Central memory CD8-positive, alpha-beta T cell (primary cell): Measurements from ENCODE around the gene SEC14L2.

Experiments used
- ATAC-seq: fragments of 150-1000 bp; cut with Tn5 transposase; replicated peaks from 2 replicates; pipeline ENCODE4 v1.10.0; 2022; ENCODE audit warnings: mild to moderate bottlenecking, moderate FRiP score, moderate number of reproducible peaks; ENCODE audit not compliant: poor library complexity, severe bottlenecking; ENCODE audit errors: extremely low read depth
- DNase-seq, 2 donors: peaks; one replicate each; pipeline ENCODE4 v3.0.0; 2021; ENCODE audit warnings: low spot score in 2 of 2
- H3K27ac Mint-ChIP-seq: one replicate; pipeline ENCODE4 v1.8.0; 2022; ENCODE audit warnings: low read depth, mild to moderate bottlenecking, moderate library complexity, mixed read lengths
- H3K27me3 Mint-ChIP-seq: one replicate; pipeline ENCODE4 v1.8.0; 2022; ENCODE audit warnings: mixed read lengths
- H3K36me3 Mint-ChIP-seq: one replicate; pipeline ENCODE4 v1.8.0; 2022; ENCODE audit warnings: mild to moderate bottlenecking, moderate library complexity, mixed read lengths; ENCODE audit not compliant: insufficient read depth
- H3K4me1 Mint-ChIP-seq: one replicate; pipeline ENCODE4 v1.8.0; 2022; ENCODE audit warnings: mixed read lengths
- H3K4me3 Mint-ChIP-seq: one replicate; pipeline ENCODE4 v1.8.0; 2022; ENCODE audit warnings: mild to moderate bottlenecking, moderate library complexity, mixed read lengths
- H3K9me3 Mint-ChIP-seq: one replicate; pipeline ENCODE4 v1.8.0; 2022; ENCODE audit warnings: mixed read lengths

Gene SEC14L2

DNA sequence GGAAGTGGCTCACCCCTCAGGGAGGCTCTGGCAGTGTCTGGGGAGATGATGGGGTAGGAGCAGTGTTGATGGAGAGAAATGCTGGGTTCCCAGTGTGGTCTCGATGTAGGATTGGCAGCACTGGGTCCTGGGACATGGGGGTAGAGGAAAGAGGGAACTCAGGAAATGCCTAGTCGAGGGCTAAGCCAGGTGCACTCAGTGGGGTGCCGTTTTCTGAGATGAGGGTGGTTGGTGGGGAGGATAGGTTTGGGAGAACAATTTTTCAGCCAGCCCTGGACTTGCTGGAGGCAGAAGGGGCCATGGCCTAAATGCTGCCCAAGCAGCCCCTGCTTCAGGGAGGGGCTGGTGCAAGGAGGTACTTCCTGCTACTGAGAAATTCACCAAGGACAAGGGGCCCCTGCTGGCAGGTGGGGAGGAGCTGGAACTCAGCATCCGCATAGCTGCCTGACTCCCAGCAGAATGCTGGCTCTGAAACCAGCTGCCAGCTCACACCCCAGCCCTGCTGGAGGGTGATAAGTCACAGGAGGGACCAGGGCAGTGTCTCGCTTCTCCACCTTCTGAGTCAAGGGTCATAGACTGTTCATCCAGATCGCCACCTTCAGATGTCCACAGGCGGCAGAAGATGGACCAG lies 34.1 kb upstream of the SEC14L2 start:
- no peak overlapping the region for H3K27ac Mint-ChIP-seq
- H3K4me3 Mint-ChIP-seq, result no peak overlapping the region
- peaks cover 3% of the 10 kb centered on the region for H3K36me3 Mint-ChIP-seq
- H3K27me3 Mint-ChIP-seq, result no peaks in the 10 kb centered on the region
- H3K9me3 Mint-ChIP-seq, result no peaks in the 10 kb centered on the region
- peaks cover 14% of the 10 kb centered on the region for H3K4me1 Mint-ChIP-seq
- DNase-seq (no peak), ATAC-seq (no peak)

DNA sequence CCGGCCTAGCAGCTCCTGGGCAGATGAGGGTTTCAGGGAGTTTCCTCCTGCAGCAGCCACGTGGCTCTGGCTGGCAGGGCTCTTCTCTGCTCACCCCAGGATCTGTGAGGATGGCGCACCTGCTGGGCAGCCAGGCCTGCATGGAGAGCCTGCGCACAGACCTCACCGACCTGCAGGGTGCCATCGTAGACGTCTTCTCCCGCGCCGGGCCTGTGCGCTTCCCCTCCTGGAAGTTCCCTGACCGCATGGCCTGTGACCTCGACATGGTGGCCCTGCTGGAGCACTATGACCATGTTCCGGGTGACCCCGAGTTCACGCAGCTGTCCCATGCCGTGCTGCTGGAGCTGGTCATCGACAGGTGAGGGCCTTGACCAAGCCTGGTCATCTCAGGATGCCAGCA lies 30.9 kb upstream of the SEC14L2 start:
- H3K36me3 Mint-ChIP-seq, result peaks cover 10% of the 10 kb centered on the region
- no peaks in the 10 kb centered on the region for H3K27me3 Mint-ChIP-seq
- no peaks in the 10 kb centered on the region for H3K9me3 Mint-ChIP-seq
- no peak overlapping the region for H3K4me3 Mint-ChIP-seq
- no peak for DNase-seq
- peaks cover 10% of the 10 kb centered on the region for H3K4me1 Mint-ChIP-seq
- ATAC-seq, result no peak
- no peak overlapping the region for H3K27ac Mint-ChIP-seq

DNA sequence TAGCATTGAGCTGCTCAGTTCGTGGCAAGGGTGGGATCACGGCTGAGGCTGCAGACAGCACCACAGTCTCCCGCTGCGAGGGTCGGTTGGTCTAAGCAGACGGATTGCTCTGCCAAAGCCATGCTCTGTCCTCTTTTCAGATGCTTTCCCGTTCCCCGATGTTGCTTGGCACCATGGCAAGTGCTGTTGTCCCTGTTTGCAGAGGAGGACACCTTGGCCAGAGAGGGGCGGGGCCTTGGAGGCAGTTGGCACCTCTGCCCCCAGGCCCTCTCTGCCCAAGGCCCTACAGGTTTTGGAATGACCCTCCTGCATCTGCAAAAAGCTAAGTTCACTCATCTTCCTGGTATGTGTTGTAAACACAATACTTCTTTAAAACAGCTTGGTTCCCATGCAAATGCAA lies 28.4 kb upstream of the SEC14L2 start:
- DNase-seq, result no peak
- Mint-ChIP-seq H3K36me3 (peaks cover 10% of the 10 kb centered on the region), H3K27ac (no peak overlapping the region), H3K27me3 (no peaks in the 10 kb centered on the region), H3K9me3 (no peaks in the 10 kb centered on the region), H3K4me3 (no peak overlapping the region), H3K4me1 (no peaks in the 10 kb centered on the region)
- ATAC-seq, result no peak

DNA sequence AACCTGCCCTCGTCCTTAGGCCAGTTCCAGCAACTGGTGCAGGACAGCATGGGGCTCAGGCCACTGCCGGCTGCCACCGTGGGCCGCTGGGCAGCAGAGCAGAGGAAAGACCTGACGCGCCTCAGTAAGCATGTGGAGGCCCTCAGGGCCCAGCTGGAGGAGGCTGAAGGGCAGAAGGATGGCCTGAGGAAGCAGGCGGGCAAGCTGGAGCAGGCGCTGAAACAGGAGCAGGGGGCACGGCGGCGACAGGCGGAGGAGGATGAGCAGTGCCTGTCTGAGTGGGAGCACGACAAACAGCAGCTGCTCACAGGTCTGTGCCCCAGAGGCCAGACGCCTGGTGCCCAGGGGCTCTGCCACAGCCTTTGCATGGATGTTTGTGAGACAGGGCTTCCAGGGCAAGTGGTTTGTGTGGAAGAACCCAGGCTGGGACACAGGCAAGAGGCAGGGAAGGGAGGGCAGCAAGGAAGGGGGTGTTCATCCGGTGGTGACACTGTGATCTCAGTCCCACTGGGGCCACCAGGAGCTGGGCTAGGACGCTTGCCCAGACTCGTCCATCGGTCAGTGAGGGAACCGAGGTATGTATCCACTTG lies 26.1 kb upstream of the SEC14L2 start:
- Mint-ChIP-seq H3K4me1 (no peaks in the 10 kb centered on the region), H3K36me3 (peaks cover 10% of the 10 kb centered on the region), H3K27ac (no peak overlapping the region), H3K4me3 (no peak overlapping the region), H3K27me3 (no peaks in the 10 kb centered on the region), H3K9me3 (no peaks in the 10 kb centered on the region)
- ATAC-seq (no peak), DNase-seq (no peak)

DNA sequence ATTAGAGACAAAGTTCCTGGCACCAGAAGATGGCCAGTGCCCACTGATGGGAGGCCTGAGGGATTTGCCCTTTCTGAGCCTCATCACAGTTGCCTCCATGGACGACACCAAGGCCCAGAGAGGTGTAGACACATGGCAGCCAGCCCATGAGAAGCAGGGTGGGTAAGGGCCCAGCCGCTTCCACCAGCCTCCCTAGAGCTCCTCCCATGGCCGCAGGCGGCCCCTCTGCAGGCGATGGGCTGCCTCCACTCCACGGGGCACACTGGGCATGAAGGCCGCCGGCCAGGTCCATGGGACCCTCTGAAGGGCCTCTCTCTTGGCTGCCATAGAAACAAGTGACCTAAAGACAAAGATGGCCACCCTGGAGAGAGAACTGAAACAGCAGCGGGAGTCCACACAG lies 25.5 kb upstream of the SEC14L2 start:
- Mint-ChIP-seq H3K4me1 (no peaks in the 10 kb centered on the region), H3K9me3 (no peaks in the 10 kb centered on the region), H3K27ac (no peak overlapping the region)

DNA sequence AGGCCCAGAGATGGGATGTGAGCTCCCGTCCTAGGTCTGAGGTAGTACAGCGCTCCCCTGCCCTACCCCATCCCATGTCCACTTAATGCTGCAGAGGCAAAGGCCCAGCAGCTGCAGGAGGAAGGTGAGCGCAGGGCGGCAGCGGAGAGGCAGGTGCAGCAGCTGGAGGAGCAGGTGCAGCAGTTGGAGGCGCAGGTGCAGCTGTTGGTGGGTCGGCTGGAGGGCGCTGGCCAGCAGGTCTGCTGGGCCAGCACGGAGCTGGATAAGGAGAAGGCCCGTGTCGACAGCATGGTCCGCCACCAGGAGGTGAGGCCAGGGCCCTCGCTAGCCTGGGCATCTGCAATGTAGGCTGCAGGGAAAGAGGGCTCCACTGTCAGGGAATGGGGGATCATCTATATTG lies 24.8 kb upstream of the SEC14L2 start:
- Mint-ChIP-seq H3K36me3 (peaks cover 10% of the 10 kb centered on the region), H3K27ac (no peak overlapping the region)

More for the DNA sequence above, 25.5 kb upstream of the SEC14L2 start:
- Mint-ChIP-seq H3K36me3 (peaks cover 10% of the 10 kb centered on the region), H3K4me3 (no peak overlapping the region), H3K27me3 (no peaks in the 10 kb centered on the region)
- DNase-seq, result no peak
- no peak for ATAC-seq

DNA sequence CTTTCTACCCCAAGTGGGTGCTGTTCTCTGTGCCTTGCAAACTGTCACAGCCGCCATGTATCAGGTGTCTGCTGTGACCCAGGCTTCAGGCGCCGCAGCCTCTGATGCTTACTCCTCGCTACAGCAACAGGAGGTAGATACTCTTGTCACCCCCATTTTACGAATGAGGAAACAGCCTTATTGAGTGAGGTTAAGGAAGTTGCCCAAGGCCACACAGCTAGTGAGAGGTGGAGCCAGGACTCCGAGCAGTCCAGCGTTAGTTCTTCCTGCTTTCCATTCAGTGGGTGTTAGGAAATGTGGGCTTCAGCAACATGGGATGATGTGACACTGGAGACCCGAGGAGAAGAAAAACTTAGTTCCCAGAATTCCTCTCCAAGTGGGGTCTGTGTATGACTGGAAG lies 23.9 kb upstream of the SEC14L2 start:
- no peak for DNase-seq
- H3K4me3 Mint-ChIP-seq, result no peak overlapping the region
- ATAC-seq, result no peak

More for the DNA sequence above, 24.8 kb upstream of the SEC14L2 start:
- ATAC-seq (no peak), DNase-seq (no peak)
- no peaks in the 10 kb centered on the region for H3K27me3 Mint-ChIP-seq
- no peaks in the 10 kb centered on the region for H3K9me3 Mint-ChIP-seq
- no peak overlapping the region for H3K4me3 Mint-ChIP-seq
- no peaks in the 10 kb centered on the region for H3K4me1 Mint-ChIP-seq

DNA sequence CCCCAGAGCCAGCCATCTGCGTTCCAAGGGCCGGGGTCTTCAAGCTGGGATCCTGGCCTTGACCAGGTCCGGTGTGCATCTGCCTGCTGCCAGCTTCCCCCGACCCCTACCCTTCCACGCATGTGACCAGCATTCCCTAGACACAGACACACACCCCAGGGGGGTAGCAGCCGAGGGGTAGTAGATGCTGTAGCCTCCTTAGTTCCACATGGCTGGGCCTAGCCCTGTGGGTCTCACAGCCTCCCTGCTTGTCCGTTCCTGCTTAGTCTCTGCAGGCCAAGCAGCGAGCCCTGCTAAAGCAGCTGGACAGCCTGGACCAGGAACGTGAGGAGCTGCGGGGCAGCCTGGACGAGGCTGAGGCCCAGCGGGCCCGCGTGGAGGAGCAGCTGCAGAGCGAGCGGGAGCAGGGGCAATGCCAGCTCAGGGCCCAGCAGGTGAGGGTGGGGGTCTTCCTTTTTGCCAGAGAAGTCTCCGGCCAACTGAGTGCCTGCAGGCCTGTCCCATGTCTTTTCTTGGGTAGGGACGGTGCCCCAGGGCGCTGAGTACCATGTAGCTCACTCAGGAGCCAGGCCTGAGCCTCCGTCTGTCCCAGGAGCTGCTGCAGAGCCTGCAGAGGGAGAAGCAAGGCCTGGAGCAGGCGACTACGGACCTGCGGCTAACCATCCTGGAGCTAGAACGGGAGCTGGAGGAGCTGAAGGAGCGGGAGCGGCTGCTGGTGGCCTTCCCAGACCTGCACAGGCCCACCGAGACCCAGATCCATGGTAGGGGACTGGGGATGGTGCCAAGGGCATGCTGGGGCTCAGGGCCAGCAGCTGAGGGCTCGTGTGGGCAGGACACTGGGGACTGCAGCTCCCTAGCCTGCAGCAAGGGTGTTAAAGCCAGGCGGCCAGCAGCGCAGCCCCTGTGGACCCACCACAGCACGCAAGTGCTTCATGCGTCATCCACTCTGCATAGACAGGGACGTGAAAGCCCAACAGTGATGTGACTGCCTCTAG lies 23.2 kb upstream of the SEC14L2 start:
- H3K27ac Mint-ChIP-seq, result no peak overlapping the region
- DNase-seq (no peak), ATAC-seq (no peak)
- no peak overlapping the region for H3K4me3 Mint-ChIP-seq
- H3K36me3 Mint-ChIP-seq, result peaks cover 7% of the 10 kb centered on the region
- no peaks in the 10 kb centered on the region for H3K27me3 Mint-ChIP-seq
- no peaks in the 10 kb centered on the region for H3K9me3 Mint-ChIP-seq
- no peaks in the 10 kb centered on the region for H3K4me1 Mint-ChIP-seq

More for the DNA sequence above, 23.9 kb upstream of the SEC14L2 start:
- Mint-ChIP-seq H3K27me3 (no peaks in the 10 kb centered on the region), H3K9me3 (no peaks in the 10 kb centered on the region), H3K4me1 (no peaks in the 10 kb centered on the region), H3K36me3 (peaks cover 11% of the 10 kb centered on the region), H3K27ac (no peak overlapping the region)

DNA sequence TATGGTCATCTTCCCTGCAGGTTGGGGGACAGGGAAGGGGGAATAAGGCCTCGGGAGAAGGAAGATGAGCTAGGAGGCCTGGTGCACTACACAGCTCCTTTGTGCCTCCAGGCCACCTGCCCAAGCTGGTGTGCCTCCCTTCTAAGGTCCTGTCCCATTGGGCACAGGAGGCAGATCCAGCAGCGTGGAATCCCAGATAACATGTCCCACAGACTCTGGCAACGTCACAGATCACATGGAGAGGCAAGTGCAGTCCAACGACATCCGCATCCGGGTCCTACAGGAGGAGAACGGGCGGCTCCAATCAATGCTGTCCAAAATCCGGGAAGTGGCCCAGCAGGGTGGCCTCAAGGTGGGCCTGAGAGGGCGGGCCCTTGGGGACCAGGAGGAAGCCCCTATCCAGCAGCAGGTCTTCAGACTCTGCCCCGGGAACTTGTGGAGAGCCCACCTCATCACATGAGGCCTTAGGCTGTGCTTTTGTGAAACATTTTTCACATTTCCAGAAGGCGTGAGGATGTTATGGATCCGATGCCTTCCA lies 21.4 kb upstream of the SEC14L2 start:
- no peak for DNase-seq
- H3K27me3 Mint-ChIP-seq, result no peaks in the 10 kb centered on the region
- H3K4me1 Mint-ChIP-seq, result no peaks in the 10 kb centered on the region
- H3K36me3 Mint-ChIP-seq, result peaks cover 7% of the 10 kb centered on the region
- no peak overlapping the region for H3K4me3 Mint-ChIP-seq
- H3K9me3 Mint-ChIP-seq, result no peaks in the 10 kb centered on the region
- H3K27ac Mint-ChIP-seq, result no peak overlapping the region
- no peak for ATAC-seq

DNA sequence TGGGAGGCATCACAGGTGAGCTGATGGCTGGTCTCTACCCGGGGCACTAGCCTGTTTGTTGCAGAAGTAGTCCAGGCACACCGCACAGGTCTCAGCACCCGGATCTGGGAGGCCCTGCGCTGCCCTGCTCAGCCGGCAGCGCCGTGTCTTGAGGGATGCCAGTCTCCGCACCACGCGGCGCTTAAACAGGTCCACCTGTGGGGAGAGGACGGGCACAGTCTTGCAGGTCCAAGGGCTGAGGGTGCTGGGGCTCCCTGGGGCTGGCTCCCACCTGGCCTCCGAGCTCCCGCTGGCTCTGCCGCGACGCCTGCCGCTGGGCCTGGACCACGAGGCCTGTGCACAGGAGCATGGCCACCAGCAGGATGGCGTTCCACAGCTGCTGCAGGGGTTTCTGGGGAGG lies 16.8 kb upstream of the SEC14L2 start:
- Mint-ChIP-seq H3K4me3 (no peak overlapping the region), H3K9me3 (no peaks in the 10 kb centered on the region), H3K27me3 (no peaks in the 10 kb centered on the region), H3K27ac (no peak overlapping the region), H3K4me1 (no peaks in the 10 kb centered on the region), H3K36me3 (peaks cover 2% of the 10 kb centered on the region)
- no peak for ATAC-seq
- no peak for DNase-seq

DNA sequence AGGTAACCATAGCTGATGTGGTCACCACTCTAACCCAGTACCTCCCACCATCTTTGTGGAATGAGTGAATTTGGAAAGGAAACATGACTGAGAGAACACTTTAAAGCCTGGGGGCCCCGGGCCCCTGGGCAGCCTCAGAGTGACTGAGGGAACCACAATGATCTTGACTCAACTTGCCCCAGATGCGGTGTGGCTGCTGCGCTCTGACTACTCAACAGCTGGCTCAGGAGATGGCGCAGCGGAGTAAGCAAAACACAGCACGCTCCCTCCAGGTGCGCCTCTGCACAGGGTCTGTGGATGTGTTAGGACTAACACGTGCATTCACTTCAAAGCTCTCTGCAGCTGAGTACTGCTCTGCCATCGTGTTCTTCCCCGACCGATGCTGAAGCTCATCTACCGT lies 15.6 kb upstream of the SEC14L2 start:
- DNase-seq (no peak), ATAC-seq (no peak)
- Mint-ChIP-seq H3K27ac (no peak overlapping the region), H3K4me1 (peaks cover 3% of the 10 kb centered on the region), H3K36me3 (peaks cover 2% of the 10 kb centered on the region), H3K27me3 (no peaks in the 10 kb centered on the region), H3K4me3 (no peak overlapping the region), H3K9me3 (no peaks in the 10 kb centered on the region)

DNA sequence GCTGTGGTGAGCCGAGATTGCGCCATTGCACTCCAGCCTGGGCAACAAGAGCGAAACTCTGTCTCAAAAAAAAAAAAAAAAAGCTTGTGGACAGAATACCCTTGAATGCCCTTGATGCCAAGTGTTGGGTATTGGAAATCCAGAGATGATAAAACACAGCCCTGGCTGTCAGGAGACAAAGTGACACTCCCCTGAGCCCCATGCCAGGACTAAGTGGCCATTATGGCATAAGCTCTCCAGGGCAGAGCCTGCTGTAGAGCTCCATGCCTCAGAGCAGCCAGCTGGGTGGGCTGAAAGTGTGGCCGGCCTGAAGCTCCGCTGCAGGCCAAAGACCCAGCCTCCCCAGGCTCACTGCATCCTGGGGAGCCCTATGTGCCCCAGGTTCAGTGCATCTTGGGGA lies 14.5 kb upstream of the SEC14L2 start:
- ATAC-seq (no peak), DNase-seq (no peak)
- Mint-ChIP-seq H3K4me3 (no peak overlapping the region), H3K27me3 (no peaks in the 10 kb centered on the region), H3K4me1 (peaks cover 10% of the 10 kb centered on the region), H3K9me3 (no peaks in the 10 kb centered on the region), H3K27ac (no peak overlapping the region), H3K36me3 (peaks cover 4% of the 10 kb centered on the region)
